Panc1 (cell line): ENCODE measurements around the gene PPP2R2B. TPM values are rescaled to one million over a fixed set of nuclear protein-coding genes. Genes with fewer than 3 reads are reported as not detected.

Experiments used
- ATAC-seq: fragments of 200-7000 bp; cut with Tn5 transposase; 2 replicates; pipeline ENCODE4 v1.9.1; 2020; ENCODE audit warnings: mild to moderate bottlenecking, moderate library complexity
- BruUV-seq: library from RNA; stranded (reverse); fragments of 400-500 nt; replicated peaks from 2 replicates; lab custom pipeline; 2021; lab: Mats Ljungman, UMichigan
- CTCF ChIA-PET: fragments of 300-600 bp; sonication (Branson Sonifier 250); formaldehyde crosslinking; loops from one replicate; lab custom pipeline; 2022; ENCODE audit warnings: antibody characterized with exemption; lab: Charles Lee
- POLR2A ChIA-PET: fragments of 300-600 bp; sonication (Branson Sonifier 250); formaldehyde crosslinking; loops from one replicate; lab custom pipeline; 2022; ENCODE audit warnings: antibody characterized with exemption; lab: Charles Lee
- DNase-seq: peaks from one replicate; pipeline ENCODE4 v3.0.0-alpha.2; 2010; ENCODE audit warnings: low read depth, low spot score
- H3K27ac ChIP-seq: 2 replicates; pipeline ENCODE4 v1.5.1; 2011; ENCODE audit warnings: mild to moderate bottlenecking, low read length, inconsistent platforms
- H3K27me3 ChIP-seq: fragments of 200-500 bp; sonication (Bioruptor generic); 2 replicates; pipeline ENCODE4 v1.6.0; 2014; ENCODE audit warnings: low read length, inconsistent platforms; ENCODE audit not compliant: control insufficient read depth, insufficient read depth
- H3K36me3 ChIP-seq: fragments of 200-500 bp; sonication (Bioruptor generic); 2 replicates; pipeline ENCODE4 v1.5.1; 2014; ENCODE audit warnings: inconsistent platforms, mild to moderate bottlenecking, low read length, moderate library complexity; ENCODE audit not compliant: control insufficient read depth, insufficient read depth
- H3K4me1 ChIP-seq: 2 replicates; pipeline ENCODE4 v1.5.1; 2011; ENCODE audit warnings: inconsistent platforms, mild to moderate bottlenecking, low read length, moderate library complexity; ENCODE audit not compliant: control insufficient read depth, insufficient read depth
- H3K4me3 ChIP-seq, 2 experiments: 2 replicates each; pipeline ENCODE4 v1.5.1; 2011 to 2012; ENCODE audit warnings: low read depth in 2 of 2, low read length in 2 of 2, mild to moderate bottlenecking in 2 of 2, inconsistent platforms in 1 of 2, moderate library complexity in 1 of 2
- H3K9me3 ChIP-seq: fragments of 200-500 bp; sonication (Bioruptor generic); 2 replicates; pipeline ENCODE4 v1.5.1; 2014; ENCODE audit warnings: low read depth, mild to moderate bottlenecking, inconsistent platforms, low read length, moderate library complexity; ENCODE audit not compliant: control insufficient read depth, insufficient read depth
- CTCF ChIP-seq: fragments of 450-650 bp; IDR thresholded peaks from 2 replicates; pipeline ENCODE4 v1.5.1; 2017; ENCODE audit warnings: mild to moderate bottlenecking
- POLR2AphosphoS5 ChIP-seq: IDR thresholded peaks from 2 replicates; pipeline ENCODE4 v1.6.1; 2012; ENCODE audit warnings: mild to moderate bottlenecking, low read depth, low read length, moderate library complexity
- REST ChIP-seq, 2 experiments: IDR thresholded peaks; 2 replicates each; pipeline ENCODE4 v1.6.1; 2011 to 2012; ENCODE audit warnings: low read depth in 2 of 2, control low read depth in 1 of 2, low read length in 1 of 2, mild to moderate bottlenecking in 1 of 2, moderate library complexity in 1 of 2; ENCODE audit not compliant: insufficient read depth in 1 of 2
- SIN3A ChIP-seq: IDR thresholded peaks from 2 replicates; pipeline ENCODE4 v1.6.1; 2012; ENCODE audit warnings: low read depth, mild to moderate bottlenecking, low read length, moderate library complexity, borderline replicate concordance; ENCODE audit not compliant: insufficient read depth
- TCF7L2 ChIP-seq: IDR thresholded peaks from 2 replicates; pipeline ENCODE4 v1.6.1; 2011; ENCODE audit warnings: mild to moderate bottlenecking, low read depth, low read length, inconsistent platforms
- in situ Hi-C: cut with HindIII; loops from 2 replicates; pipeline ENCODE4 v1.10.0; 2016; ENCODE audit warnings: low sequenced_read_pairs, low pct_unique_long_range_greater_than_20kb
- intact Hi-C: fragments of 100-400 bp; cut with micrococcal nuclease; formaldehyde crosslinking; loops from one replicate; pipeline ENCODE4 v1.10.0; 2022; ENCODE audit not compliant: unreplicated experiment
- total RNA-seq: library from RNA; stranded (reverse); gene quantifications from one replicate; pipeline ENCODE4 v1.2.1, GENCODE V29; 2021; ENCODE audit not compliant: unreplicated experiment

PPP2R2B gene
- total RNA-seq, 1 experiment from 2014 or later = 8.8 TPM

DNA sequence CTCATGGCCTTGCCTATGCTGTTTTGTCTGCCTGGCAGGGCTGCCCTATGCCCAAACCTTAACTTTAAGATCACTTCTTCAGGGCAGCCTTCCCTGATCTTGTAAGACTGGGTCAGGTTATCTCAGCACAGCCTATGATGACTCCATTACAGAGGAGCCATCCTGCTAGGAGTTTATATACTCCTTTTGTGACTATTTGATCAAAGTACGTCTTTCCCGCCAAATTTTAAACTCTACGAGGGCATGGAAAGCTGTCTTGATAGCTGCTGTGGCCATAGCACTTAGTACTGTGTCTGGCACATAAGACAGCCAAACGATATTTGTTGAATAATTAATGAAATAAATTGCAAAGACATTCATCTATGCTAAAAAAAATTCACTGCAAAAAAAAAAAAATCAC lies 60.6 kb downstream of the PPP2R2B start:
- Histone ChIP-seq H3K27me3 (no peaks in the 10 kb centered on the region; the same call in 1 of the 2 replicates), H3K4me1 (no peaks in the 10 kb centered on the region; the same call in 1 of the 2 replicates), H3K9me3 (no peaks in the 10 kb centered on the region), H3K27ac (no peak overlapping the region), H3K4me3 (no peak overlapping the region), H3K36me3 (no peaks in the 10 kb centered on the region)
- ChIA-PET POLR2A (no interaction called here), CTCF (no interaction called here)
- intact Hi-C loops = no loop called here
- ATAC-seq (no peak), DNase-seq (no peak)
- no TSS peak for BruUV-seq
- in situ Hi-C loops = no loop called here
- no peak for TF ChIP-seq CTCF
- TF ChIP-seq REST (IDR thresholded peaks at IDR 0.05; ENCODE audit: insufficient read depth in 1 of 2, low read depth in 2 of 2, low read length in 1 of 2) = no peak
- no peak for TF ChIP-seq POLR2AphosphoS5
- no peak for TF ChIP-seq TCF7L2
- TF ChIP-seq SIN3A = no peak

GRCh38 chr5:146816775-146817387 lies 61.7 kb downstream of the PPP2R2B start:
- DNase-seq = no peak
- CTCF ChIA-PET = no interaction called here
- TF ChIP-seq SIN3A (no peak), CTCF (no peak), TCF7L2 (no peak), REST (IDR thresholded peaks at IDR 0.05; ENCODE audit: insufficient read depth in 1 of 2, low read depth in 2 of 2, low read length in 1 of 2) (no peak), POLR2AphosphoS5 (no peak)

More at GRCh38 chr5:146816775-146817387, 61.7 kb downstream of the PPP2R2B start:
- Histone ChIP-seq H3K27me3 (no peaks in the 10 kb centered on the region; the same call in 1 of the 2 replicates), H3K9me3 (no peaks in the 10 kb centered on the region), H3K4me3 (no peak overlapping the region), H3K36me3 (no peaks in the 10 kb centered on the region), H3K27ac (no peak overlapping the region), H3K4me1 (no peaks in the 10 kb centered on the region; the same call in 1 of the 2 replicates)
- in situ Hi-C loops (no loop called here), intact Hi-C loops (no loop called here)
- POLR2A ChIA-PET = no interaction called here
- no TSS peak for BruUV-seq
- no peak for ATAC-seq
